ENCODE results near the gene HMGCL.

The HMGCL gene

GRCh38 chr1:23825076-23825761 is at the start of gene HMGCL:
HMGCL (minus strand) TSS chr1:23825429; CDS start chr1:23825415, 14 bp downstream.
- no peaks in the 10 kb centered on the region for H3K9me3 ChIP-seq (ENCODE audit: severe bottlenecking)
- no peak for TF ChIP-seq CTCF (IDR thresholded peaks at IDR 0.05; ENCODE audit: poor library complexity, severe bottlenecking)
- peak within 1 kb of the TSS; percentile 42 for H3K27ac ChIP-seq (ENCODE audit: poor library complexity, severe bottlenecking)
- DNase-seq (ENCODE audit: low spot score) (peak; percentile 86), ATAC-seq (ENCODE audit: low read depth) (peak; percentile 89)
- H3K36me3 ChIP-seq (ENCODE audit: low read depth) = no peaks in the 10 kb centered on the region
- peaks cover 4% of the 10 kb centered on the region for H3K4me1 ChIP-seq (ENCODE audit: insufficient read depth, poor library complexity, severe bottlenecking)
- no peaks in the 10 kb centered on the region for H3K27me3 ChIP-seq (ENCODE audit: insufficient read depth, poor library complexity, severe bottlenecking)
- H3K4me3 ChIP-seq (ENCODE audit: severe bottlenecking) = peak within 1 kb of the TSS; percentile 93

- H3K27ac ChIP-seq (ENCODE audit: poor library complexity, severe bottlenecking) = no peak overlapping the region
- H3K4me1 ChIP-seq (ENCODE audit: insufficient read depth, poor library complexity, severe bottlenecking) = no peaks in the 10 kb centered on the region
- DNase-seq (ENCODE audit: low spot score) (no peak), ATAC-seq (ENCODE audit: low read depth) (no peak)
- H3K4me3 ChIP-seq (ENCODE audit: severe bottlenecking) = no peak overlapping the region
- no peaks in the 10 kb centered on the region for H3K36me3 ChIP-seq (ENCODE audit: low read depth)
- TF ChIP-seq CTCF (IDR thresholded peaks at IDR 0.05; ENCODE audit: poor library complexity, severe bottlenecking) = no peak
- H3K27me3 ChIP-seq (ENCODE audit: insufficient read depth, poor library complexity, severe bottlenecking) = no peaks in the 10 kb centered on the region
- H3K9me3 ChIP-seq (ENCODE audit: severe bottlenecking) = peaks cover 2% of the 10 kb centered on the region
These were observed 47.2 kb upstream of the HMGCL start for GRCh38 chr1:23872421-23872820.

- peaks cover 26% of the 10 kb centered on the region for H3K4me1 ChIP-seq (ENCODE audit: insufficient read depth, poor library complexity, severe bottlenecking)
- no peak for ATAC-seq (ENCODE audit: low read depth)
- no peak overlapping the region for H3K27ac ChIP-seq (ENCODE audit: poor library complexity, severe bottlenecking)
- no peak overlapping the region for H3K4me3 ChIP-seq (ENCODE audit: severe bottlenecking)
- TF ChIP-seq CTCF (IDR thresholded peaks at IDR 0.05; ENCODE audit: poor library complexity, severe bottlenecking) = no peak
- peaks cover 13% of the 10 kb centered on the region for H3K36me3 ChIP-seq (ENCODE audit: low read depth)
- no peaks in the 10 kb centered on the region for H3K27me3 ChIP-seq (ENCODE audit: insufficient read depth, poor library complexity, severe bottlenecking)
- peaks cover 2% of the 10 kb centered on the region for H3K9me3 ChIP-seq (ENCODE audit: severe bottlenecking)
- no peak for DNase-seq (ENCODE audit: low spot score)
These were observed 43.8 kb upstream of the HMGCL start for GRCh38 chr1:23869051-23869450.

- Histone ChIP-seq H3K9me3 (ENCODE audit: severe bottlenecking) (peaks cover 2% of the 10 kb centered on the region), H3K27me3 (ENCODE audit: insufficient read depth, poor library complexity, severe bottlenecking) (no peaks in the 10 kb centered on the region), H3K36me3 (ENCODE audit: low read depth) (peaks cover 15% of the 10 kb centered on the region), H3K4me3 (ENCODE audit: severe bottlenecking) (peak overlapping the region; percentile 54), H3K4me1 (ENCODE audit: insufficient read depth, poor library complexity, severe bottlenecking) (peaks cover 26% of the 10 kb centered on the region), H3K27ac (ENCODE audit: poor library complexity, severe bottlenecking) (peak overlapping the region; percentile 83)
- DNase-seq (ENCODE audit: low spot score) (no peak), ATAC-seq (ENCODE audit: low read depth) (no peak; the same call in 2 of the 3 replicates)
- peak; percentile 85 for TF ChIP-seq CTCF (IDR thresholded peaks at IDR 0.05; ENCODE audit: poor library complexity, severe bottlenecking)
These were observed 43.4 kb upstream of the HMGCL start for GRCh38 chr1:23868557-23869016.
